ENCODE measurements around the gene NCK2.
A peak's percentile ranks its signal among the peaks of the same experiment; 100 is the strongest.

Gene NCK2

DNA sequence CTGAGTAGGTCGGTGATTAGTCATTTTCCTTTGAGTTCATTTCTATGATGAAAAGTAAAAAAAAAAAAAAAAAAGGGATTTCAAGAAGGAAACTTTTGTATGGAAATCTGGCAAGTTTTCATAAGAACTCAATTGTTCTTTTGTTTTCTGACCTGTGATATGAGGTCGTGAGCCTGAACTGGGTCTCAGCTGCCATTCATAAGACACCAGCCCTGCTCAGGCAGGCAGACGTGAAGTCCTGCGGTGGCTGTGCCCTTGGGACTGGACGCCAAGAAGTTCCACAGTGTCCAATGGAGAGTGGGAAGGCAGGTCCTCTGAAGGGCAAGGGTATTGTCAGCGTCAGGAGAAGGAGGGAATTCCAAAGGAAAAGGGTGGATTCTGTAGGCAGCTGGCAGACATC is 183.9 kb downstream of the NCK2 start:
- DNase-seq = no peak

GRCh38 chr2:105929516-105929915 is 184.8 kb downstream of the NCK2 start:
- DNase-seq = peak in 3 of 5 experiments; percentile 9 to 88 (median 55)

GRCh38 chr2:105932582-105932981 is 187.9 kb downstream of the NCK2 start:
- no peak for DNase-seq

DNA sequence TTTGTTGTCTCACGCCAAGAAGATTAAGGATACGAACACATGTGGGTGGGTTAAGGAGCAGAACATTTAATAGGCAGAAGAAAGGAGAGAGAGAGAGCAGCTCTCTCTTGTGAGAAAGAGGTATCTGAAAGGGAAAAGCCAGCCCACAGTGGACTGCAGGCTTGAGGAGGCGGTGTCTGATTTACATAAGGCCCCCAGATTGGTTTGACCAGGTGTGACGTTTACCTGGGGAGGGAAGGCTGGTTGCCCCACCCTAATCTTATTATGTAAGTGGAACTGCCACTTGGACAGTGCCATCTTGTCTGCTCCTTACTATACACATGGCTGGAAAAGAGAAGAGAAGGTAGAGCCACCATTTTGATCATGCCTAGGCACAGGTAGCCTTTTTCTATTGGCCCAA is 189.2 kb downstream of the NCK2 start:
- no peak for DNase-seq

DNA sequence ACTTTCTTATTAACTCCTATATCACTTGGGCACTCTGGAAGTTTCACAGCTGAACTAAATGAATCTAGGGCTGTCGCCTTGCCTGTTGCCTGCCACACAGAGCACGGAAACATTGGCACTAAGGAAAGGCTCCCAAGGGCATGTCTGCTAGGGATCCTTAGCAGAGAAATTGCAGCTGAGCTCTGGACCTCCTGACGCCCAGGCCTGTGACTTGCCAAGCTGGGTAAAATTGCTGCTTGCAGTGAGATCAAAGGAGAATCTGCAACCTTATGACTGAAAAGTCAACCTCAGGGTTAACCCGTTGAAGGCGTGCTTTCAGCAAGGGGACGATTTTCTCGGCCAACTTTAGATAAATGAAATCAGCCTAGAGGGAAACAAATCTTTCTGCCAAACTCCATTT is 189.8 kb downstream of the NCK2 start:
- peak in 2 of 5 experiments; percentile 8 to 88 for DNase-seq

- DNase-seq = peak in 1 of 5 experiments; percentile 70
These were observed 190.4 kb downstream of the NCK2 start for GRCh38 chr2:105935063-105935462.

- DNase-seq = no peak
These were observed 192.2 kb downstream of the NCK2 start for GRCh38 chr2:105936954-105937353.

DNA sequence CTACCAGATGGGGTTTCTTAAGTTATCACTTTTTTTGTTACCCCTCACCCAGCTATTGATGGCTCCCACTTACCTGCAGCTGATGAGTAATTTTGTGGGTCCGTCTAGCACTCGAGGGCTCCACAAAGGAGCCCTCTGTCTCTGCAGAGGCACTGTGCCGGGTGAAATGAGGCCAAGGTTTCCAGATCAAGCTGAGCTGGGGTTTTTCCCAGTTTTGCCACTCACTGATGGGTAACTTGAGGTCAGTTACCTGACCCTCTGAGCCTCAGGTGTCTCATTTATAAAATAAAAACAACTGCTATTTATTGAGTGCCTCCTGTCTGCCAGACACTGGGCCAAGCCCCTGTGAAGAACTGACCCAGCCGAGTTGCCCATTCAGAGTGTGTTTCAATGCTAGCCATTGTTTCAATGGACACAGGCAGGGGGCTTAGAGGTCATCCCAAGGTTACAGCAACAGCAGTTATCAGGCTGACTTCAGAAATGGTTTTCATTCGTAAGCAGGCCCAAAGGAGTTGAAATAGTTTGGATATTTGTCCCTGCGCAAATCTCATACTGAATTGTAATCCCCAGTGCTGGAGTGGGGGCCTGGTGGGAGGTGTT is 192.9 kb downstream of the NCK2 start:
- no peak for DNase-seq
